IMR-90 (cell line): ENCODE measurements around the gene AGAP1. TPM values are rescaled to one million over a fixed set of nuclear protein-coding genes. Genes with fewer than 3 reads are reported as not detected.

ENCODE experiments used
- ATAC-seq: fragments of 200-7000 bp; cut with Tn5 transposase; 2 replicates; pipeline ENCODE4 v1.9.1; 2020; ENCODE audit warnings: low read depth, mild to moderate bottlenecking, moderate library complexity
- BruUV-seq: library from RNA; stranded (reverse); fragments of 400-500 nt; replicated peaks from 2 replicates; lab custom pipeline; 2021; lab: Mats Ljungman, UMichigan
- CTCF ChIA-PET: fragments of 300-600 bp; formaldehyde crosslinking; extraction: SDS; loops from one replicate; lab custom pipeline; 2021; ENCODE audit warnings: antibody characterized with exemption; lab: Yijun Ruan, JAX
- POLR2A ChIA-PET: fragments of 300-600 bp; sonication (Branson Sonifier 250); formaldehyde crosslinking; loops from one replicate; lab custom pipeline; 2022; ENCODE audit warnings: antibody characterized with exemption; ENCODE audit not compliant: unreplicated experiment; lab: Charles Lee
- DNase-seq: peaks from one replicate; pipeline ENCODE4 v3.0.0; 2013
- H2AFZ ChIP-seq: replicated peaks from 2 replicates; pipeline ENCODE3; 2013; ENCODE audit warnings: low read length, mild to moderate bottlenecking; ENCODE audit not compliant: poor library complexity
- H2AK5ac ChIP-seq: 2 replicates; pipeline ENCODE4 v1.6.1; 2013; ENCODE audit warnings: low read depth, low read length, inconsistent platforms
- H2AK9ac ChIP-seq: replicated peaks from 2 replicates; pipeline ENCODE3; 2013; ENCODE audit warnings: mild to moderate bottlenecking, low read depth, low read length, moderate library complexity; ENCODE audit not compliant: poor library complexity
- H2BK120ac ChIP-seq: 2 replicates; pipeline ENCODE4 v1.6.1; 2013; ENCODE audit warnings: low read depth, low read length, inconsistent platforms
- H2BK15ac ChIP-seq: 3 replicates; pipeline ENCODE4 v1.6.1; 2013; ENCODE audit warnings: low read depth, low read length, inconsistent platforms
- H2BK20ac ChIP-seq: 2 replicates; pipeline ENCODE4 v1.6.1; 2013; ENCODE audit warnings: low read depth, mild to moderate bottlenecking, inconsistent platforms, low read length, moderate library complexity
- H2BK5ac ChIP-seq: 2 replicates; pipeline ENCODE4 v1.6.1; 2013; ENCODE audit warnings: mild to moderate bottlenecking, low read depth, low read length, inconsistent platforms; ENCODE audit not compliant: poor library complexity, severe bottlenecking
- H3K14ac ChIP-seq: replicated peaks from 2 replicates; pipeline ENCODE4 v1.6.1; 2013; ENCODE audit warnings: low read depth, low read length, inconsistent platforms
- H3K18ac ChIP-seq: 2 replicates; pipeline ENCODE4 v1.6.1; 2013; ENCODE audit warnings: low read depth, low read length, control low read depth
- H3K23ac ChIP-seq: 2 replicates; pipeline ENCODE4 v1.6.1; 2013; ENCODE audit warnings: low read depth, low read length, inconsistent platforms
- H3K27ac ChIP-seq: 2 replicates; pipeline ENCODE4 v1.5.1; 2013; ENCODE audit warnings: mild to moderate bottlenecking, control low read depth, low read length; ENCODE audit not compliant: insufficient read depth
- H3K27me3 ChIP-seq: 2 replicates; pipeline ENCODE4 v1.6.1; 2013; ENCODE audit warnings: low read length; ENCODE audit not compliant: control insufficient read depth, insufficient read depth
- H3K36me3 ChIP-seq: 2 replicates; pipeline ENCODE4 v1.6.1; 2013; ENCODE audit warnings: low read length, mixed read lengths; ENCODE audit not compliant: control insufficient read depth, insufficient read depth
- H3K4ac ChIP-seq: 2 replicates; pipeline ENCODE4 v1.6.1; 2013; ENCODE audit warnings: low read depth, low read length, inconsistent platforms
- H3K4me1 ChIP-seq: 2 replicates; pipeline ENCODE4 v1.6.1; 2013; ENCODE audit warnings: low read length, mixed read lengths; ENCODE audit not compliant: control insufficient read depth, insufficient read depth
- H3K4me2 ChIP-seq: 2 replicates; pipeline ENCODE4 v1.6.1; 2013; ENCODE audit warnings: low read depth, mild to moderate bottlenecking, control low read depth, low read length, moderate library complexity
- H3K4me3 ChIP-seq: 2 replicates; pipeline ENCODE4 v1.5.1; 2013; ENCODE audit warnings: low read depth, mild to moderate bottlenecking, control low read depth, low read length, moderate library complexity; ENCODE audit not compliant: insufficient read depth
- H3K56ac ChIP-seq: 2 replicates; pipeline ENCODE4 v1.6.1; 2013; ENCODE audit warnings: low read length, inconsistent platforms; ENCODE audit not compliant: insufficient read depth; ENCODE audit errors: extremely low read depth
- H3K79me1 ChIP-seq, 2 experiments: 2 replicates each; pipeline ENCODE4 v1.6.1; 2013; ENCODE audit warnings: low read length in 2 of 2, inconsistent platforms in 1 of 2, low read depth in 1 of 2
- H3K9ac ChIP-seq: 2 replicates; pipeline ENCODE4 v1.6.1; 2013; ENCODE audit warnings: low read depth, low read length, control low read depth
- H3K9me1 ChIP-seq: 2 replicates; pipeline ENCODE4 v1.6.1; 2013; ENCODE audit warnings: low read length, inconsistent platforms; ENCODE audit not compliant: insufficient read depth
- H3K9me3 ChIP-seq: 2 replicates; pipeline ENCODE4 v1.6.1; 2013; ENCODE audit warnings: low read length; ENCODE audit not compliant: control insufficient read depth, insufficient read depth
- H4K20me1 ChIP-seq: 2 replicates; pipeline ENCODE4 v1.6.1; 2013; ENCODE audit warnings: low read length, inconsistent platforms; ENCODE audit not compliant: insufficient read depth
- H4K5ac ChIP-seq: 2 replicates; pipeline ENCODE4 v1.6.1; 2013; ENCODE audit warnings: mild to moderate bottlenecking, low read depth, low read length, control low read depth
- H4K8ac ChIP-seq, 2 experiments: 2 replicates each; pipeline ENCODE4 v1.6.1; 2013; ENCODE audit warnings: low read depth in 2 of 2, low read length in 2 of 2, control low read depth in 1 of 2, inconsistent platforms in 1 of 2
- H4K91ac ChIP-seq: 2 replicates; pipeline ENCODE4 v1.6.1; 2013; ENCODE audit warnings: low read depth, low read length, inconsistent platforms; ENCODE audit not compliant: insufficient read depth
- BHLHE40 ChIP-seq: fragments of 150-350 bp; IDR thresholded peaks from 2 replicates; pipeline ENCODE4 v1.6.1; 2016; ENCODE audit warnings: mild to moderate bottlenecking, low read depth, low read length
- CEBPB ChIP-seq: IDR thresholded peaks from 2 replicates; pipeline ENCODE4 v1.6.1; 2012; ENCODE audit warnings: low read depth, low read length, improper control_type of control experiment
- CHD1 ChIP-seq: IDR thresholded peaks from 2 replicates; pipeline ENCODE4 v1.6.1; 2012; ENCODE audit warnings: low read depth, low read length, improper control_type of control experiment
- CTCF ChIP-seq: conservative IDR thresholded peaks from 2 replicates; pipeline ENCODE4 v1.5.1; 2012; ENCODE audit warnings: mild to moderate bottlenecking, low read depth, low read length, improper control_type of control experiment
- ELK1 ChIP-seq: fragments of 150-350 bp; IDR thresholded peaks from 2 replicates; pipeline ENCODE4 v1.6.1; 2016; ENCODE audit warnings: low read depth, mild to moderate bottlenecking, low read length, moderate library complexity, borderline replicate concordance
- FOS ChIP-seq: fragments of 150-350 bp; IDR thresholded peaks from 2 replicates; pipeline ENCODE4 v1.6.1; 2016; ENCODE audit warnings: low read depth, low read length
- MAFK ChIP-seq: IDR thresholded peaks from 2 replicates; pipeline ENCODE4 v1.6.1; 2012; ENCODE audit warnings: low read depth, low read length, improper control_type of control experiment
- MAZ ChIP-seq: IDR thresholded peaks from 2 replicates; pipeline ENCODE4 v1.6.1; 2012; ENCODE audit warnings: low read depth, mild to moderate bottlenecking, low read length, improper control_type of control experiment, moderate library complexity, borderline replicate concordance
- MXI1 ChIP-seq: IDR thresholded peaks from 2 replicates; pipeline ENCODE4 v1.6.1; 2012; ENCODE audit warnings: low read depth, mild to moderate bottlenecking, low read length, moderate library complexity, borderline replicate concordance
- NFE2L2 ChIP-seq: fragments of 150-350 bp; IDR thresholded peaks from 2 replicates; pipeline ENCODE4 v1.6.1; 2016; ENCODE audit warnings: low read depth, mild to moderate bottlenecking, low read length
- POLR2A ChIP-seq: IDR thresholded peaks from 2 replicates; pipeline ENCODE4 v1.6.1; 2012; ENCODE audit warnings: mild to moderate bottlenecking, low read depth, low read length
- RAD21 ChIP-seq: IDR thresholded peaks from 2 replicates; pipeline ENCODE4 v1.6.1; 2012; ENCODE audit warnings: low read length, improper control_type of control experiment
- RCOR1 ChIP-seq: IDR thresholded peaks from 2 replicates; pipeline ENCODE4 v1.6.1; 2012; ENCODE audit warnings: mild to moderate bottlenecking, low read length, improper control_type of control experiment; ENCODE audit not compliant: insufficient replicate concordance
- RFX5 ChIP-seq: IDR thresholded peaks from 2 replicates; pipeline ENCODE4 v1.8.0; 2012; ENCODE audit warnings: low read depth, mild to moderate bottlenecking, low read length, moderate library complexity
- SMC3 ChIP-seq: fragments of 150-350 bp; IDR thresholded peaks from 2 replicates; pipeline ENCODE4 v1.6.1; 2016; ENCODE audit warnings: low read depth, mild to moderate bottlenecking, antibody characterized with exemption, low read length, moderate library complexity
- USF2 ChIP-seq: fragments of 150-350 bp; IDR thresholded peaks from 2 replicates; pipeline ENCODE4 v1.6.1; 2017; ENCODE audit warnings: mild to moderate bottlenecking, antibody characterized with exemption, low read length, low read depth
- WGBS, 2 experiments: methylation state at CpG; one replicate each; pipeline versions ENCODE4 v1.1.5 to v1.1.7; 2013; ENCODE audit warnings: missing lambda C conversion rate in 2 of 2; ENCODE audit not compliant: insufficient read length in 1 of 2; ENCODE audit errors: extremely low coverage in 2 of 2; 5-methylcytosine and 5-hydroxymethylcytosine counted together
- dilution Hi-C: fragments of 300-500 bp; cut with HindIII; formaldehyde crosslinking; loops from one replicate; pipeline ENCODE4 v1.14.3; 2018; ENCODE audit warnings: low sequenced_read_pairs; ENCODE audit not compliant: unreplicated experiment
- in situ Hi-C: fragments of 300-500 bp; cut with MboI; formaldehyde crosslinking; loops from 3 replicates; pipeline ENCODE4 v1.14.3; 2019; ENCODE audit warnings: low sequenced_read_pairs, inconsistent platforms, mixed read lengths
- intact Hi-C: fragments of 100-400 bp; cut with micrococcal nuclease; formaldehyde crosslinking; loops from 2 replicates; pipeline ENCODE4 v1.10.0; 2022
- polyA plus RNA-seq, 3 experiments: library from polyadenylated mRNA; depleted of rRNA; stranded (reverse); fragments of >200 nt; gene quantifications; 2 replicates each; pipeline ENCODE4 v1.2.3, GENCODE V29; 2012; ENCODE audit warnings: low replicate concordance in 1 of 3
- total RNA-seq: library from RNA; depleted of rRNA; stranded (reverse); fragments of >200 nt; gene quantifications from 2 replicates; pipeline ENCODE4 v1.2.3, GENCODE V29; 2012

Gene AGAP1
- total and polyA plus RNA-seq, 2 of the 4 experiments (the other 2 are of a cell fraction) = 15.1 to 16.4 TPM

- Histone ChIP-seq H2AFZ (no peak overlapping the region), H3K27ac (no peak overlapping the region), H3K4me3 (no peak overlapping the region), H2BK20ac (no peak overlapping the region), H3K9me3 (no peaks in the 10 kb centered on the region), H3K18ac (no peak overlapping the region), H4K91ac (no peak overlapping the region), H4K8ac (no peak overlapping the region), H3K4me2 (no peak overlapping the region), H4K20me1 (no peaks in the 10 kb centered on the region), H2BK15ac (no peak overlapping the region), H3K56ac (no peak overlapping the region), H4K5ac (no peak overlapping the region), H3K9me1 (no peaks in the 10 kb centered on the region; the same call in 1 of the 2 replicates), H3K4ac (no peak overlapping the region), H3K79me1 (0 out of 4 replicates have a peak, but pooled peaks cover 0 to 3% of the 10 kb centered on the region in 2 experiments), H3K4me1 (no peaks in the 10 kb centered on the region), H2BK120ac (no peak overlapping the region), H2AK9ac (no peak overlapping the region), H3K36me3 (no peaks in the 10 kb centered on the region; the same call in 1 of the 2 replicates), H3K14ac (no peak overlapping the region), H3K9ac (no peak overlapping the region), H3K23ac (no peak overlapping the region), H2AK5ac (no peak overlapping the region), H2BK5ac (no peak overlapping the region), H3K27me3 (no peaks in the 10 kb centered on the region)
- BruUV-seq = no TSS peak
- no peak for DNase-seq
- TF ChIP-seq RCOR1 (no peak), FOS (no peak), USF2 (no peak), RAD21 (no peak), ELK1 (no peak), MAFK (no peak), CHD1 (no peak), CEBPB (no peak), MXI1 (no peak), MAZ (no peak), SMC3 (no peak), RFX5 (no peak), POLR2A (no peak), NFE2L2 (no peak), CTCF (no peak), BHLHE40 (no peak)
- CTCF ChIA-PET = interaction anchor here (0.6 kb wide), 1 partner anchor 1558 kb away, joined by 3 read pairs; no protein-coding TSS in a partner anchor
- no CpG with 5 or more reads among the region's 4 CpGs for WGBS, 2 experiments
- in situ Hi-C loops (no loop called here), intact Hi-C loops (no loop called here), dilution Hi-C loops (no loop called here)
- no peak for ATAC-seq
- POLR2A ChIA-PET = no interaction called here
Measured at GRCh38 chr2:235955664-235956063, 461.8 kb downstream of the AGAP1 start.
